Activated naive CD4-positive, alpha-beta T cell treated with Interleukin-2 at 50 U/mL for 16 hours (primary cell): Measurements from ENCODE around the gene ASCL2.
"Not testable (repeated sequence)": the region's sequence is repeated elsewhere in the genome, so short reads cannot be mapped to it uniquely, and the experiment has no call there.

Experiments used
- DNase-seq: peaks from one replicate; pipeline ENCODE4 v3.0.0-alpha.2; 2020

Gene ASCL2

GRCh38 chr11:2259466-2259830 lies 10.9 kb downstream of the ASCL2 start:
- no peak for DNase-seq

DNA sequence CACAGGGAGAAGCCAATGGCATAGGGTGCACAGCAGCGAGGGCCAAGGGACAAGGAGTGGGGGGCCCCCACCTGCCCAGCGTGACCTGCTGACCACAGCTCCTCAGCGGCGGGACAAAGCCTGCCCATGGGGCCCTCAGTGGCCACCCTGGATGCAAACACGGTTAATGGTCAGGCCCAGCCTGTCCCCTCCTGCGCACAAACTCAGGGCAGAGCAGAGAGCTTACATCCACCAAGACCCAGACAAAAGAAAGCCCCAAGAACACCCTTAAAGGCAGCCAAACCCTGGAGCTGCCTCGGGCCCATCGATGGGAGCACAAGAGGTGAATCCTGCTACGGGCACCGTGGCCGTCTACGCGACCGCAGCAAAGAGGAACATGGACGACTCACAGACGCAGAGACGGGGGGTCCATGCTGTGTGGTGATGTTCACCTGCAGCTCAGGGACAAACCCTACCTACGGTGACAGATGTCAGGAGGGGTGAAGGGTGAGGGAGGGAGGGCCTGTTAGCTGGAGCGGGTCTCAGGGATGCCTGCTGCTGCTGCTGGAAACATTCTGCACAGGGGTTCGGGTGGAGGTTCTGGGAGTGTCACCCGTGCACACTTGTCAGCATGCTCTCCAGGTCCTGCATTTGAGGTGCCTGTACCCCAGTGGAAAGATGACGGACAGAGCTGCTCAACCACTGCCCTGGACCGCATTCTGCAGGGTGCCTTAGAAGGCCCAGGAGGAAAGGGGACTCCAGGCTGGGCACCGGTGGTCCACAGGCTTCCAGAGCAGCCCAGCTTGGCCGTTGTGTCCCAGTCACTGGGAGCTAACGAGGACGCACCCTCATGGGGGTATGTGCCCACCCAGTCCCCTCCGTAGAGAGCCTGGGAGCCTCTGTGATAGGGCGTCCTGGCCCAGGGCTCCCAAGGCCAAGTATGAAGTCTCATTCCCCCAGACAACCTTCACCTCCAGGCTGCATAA lies 11.6 kb downstream of the ASCL2 start:
- no peak for DNase-seq

DNA sequence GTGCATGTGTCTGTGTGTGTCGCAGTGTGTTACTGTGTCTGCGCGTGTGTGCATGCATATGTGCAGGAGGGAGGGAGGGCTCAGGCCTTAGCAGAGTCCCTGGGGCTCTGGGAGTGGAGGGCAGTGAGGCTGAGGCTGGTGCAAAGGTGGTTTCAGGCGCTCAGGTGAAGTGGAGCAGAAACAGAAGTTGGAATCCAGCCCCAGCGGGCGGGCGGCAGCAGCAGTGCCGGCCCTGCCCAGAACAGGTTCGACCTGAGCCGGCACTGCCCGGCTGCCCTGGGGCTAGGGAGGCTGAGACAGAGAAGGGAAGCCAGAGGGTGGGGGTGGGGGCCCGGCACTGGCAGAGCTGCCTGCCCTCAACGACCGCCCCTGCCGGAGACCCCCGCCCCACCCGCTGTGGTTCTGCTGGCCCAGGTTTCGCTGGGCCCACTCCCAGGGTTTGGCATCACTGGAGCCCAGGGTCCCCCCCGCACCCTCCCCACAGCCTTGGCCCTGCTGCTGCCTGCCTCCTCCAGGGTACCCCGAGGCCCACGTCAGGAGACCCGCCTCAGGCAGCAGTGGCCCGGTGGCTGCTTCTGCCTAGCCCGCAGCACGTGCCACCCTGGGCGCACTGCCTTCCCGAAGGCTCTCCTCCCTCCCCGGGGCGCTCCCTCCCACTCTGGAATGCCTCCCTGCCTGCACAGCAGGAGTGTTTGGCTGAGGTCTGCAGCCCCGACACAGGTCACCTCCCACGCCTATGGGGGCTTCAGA lies 13.3 kb downstream of the ASCL2 start:
- no peak for DNase-seq

GRCh38 chr11:2256293-2256913 lies 14.0 kb downstream of the ASCL2 start:
- DNase-seq: no peak

GRCh38 chr11:2252018-2252417 lies 18.4 kb downstream of the ASCL2 start:
- DNase-seq: no peak

DNA sequence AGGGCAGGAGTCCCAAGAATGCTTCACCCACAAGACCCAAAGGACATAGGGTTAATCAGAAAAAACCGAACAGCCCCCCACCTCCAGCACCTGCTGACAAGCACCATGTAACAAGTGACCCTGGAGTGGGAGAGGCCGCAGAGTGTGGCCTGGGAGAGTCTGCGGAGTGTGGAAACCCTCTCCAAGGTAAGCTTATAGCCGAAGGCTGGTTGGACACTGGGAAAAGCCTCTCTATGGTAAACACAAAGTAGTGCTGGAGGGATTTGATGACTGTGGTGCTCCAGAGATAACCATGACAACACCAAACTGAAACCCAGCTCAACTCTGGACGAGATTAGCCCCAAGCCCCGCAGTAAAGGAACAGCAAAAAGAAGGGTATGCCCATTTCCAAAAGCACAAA lies 19.2 kb downstream of the ASCL2 start:
- no peak for DNase-seq

DNA sequence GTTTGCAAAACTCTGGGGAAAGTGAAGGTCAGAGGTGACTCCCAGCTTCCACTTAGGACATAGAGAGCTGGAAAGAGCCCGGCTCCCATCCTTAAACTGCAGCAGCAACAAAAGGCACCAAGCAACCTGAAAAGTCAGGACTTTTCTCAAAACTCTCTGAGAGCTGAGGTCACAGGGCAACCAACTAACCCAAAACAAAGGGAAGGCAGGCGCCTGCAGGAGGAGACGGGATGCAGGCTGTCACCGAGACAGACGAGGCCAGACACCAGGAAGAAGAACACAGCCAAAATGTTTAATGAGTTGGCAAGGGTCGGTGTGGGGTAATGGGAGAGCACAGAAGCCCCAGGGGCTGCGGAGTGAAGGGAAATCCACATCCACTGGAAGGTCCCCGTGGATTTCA lies 19.9 kb downstream of the ASCL2 start:
- DNase-seq: no peak

- DNase-seq: no peak
Measured at GRCh38 chr11:2250041-2250440, 20.3 kb downstream of the ASCL2 start.

DNA sequence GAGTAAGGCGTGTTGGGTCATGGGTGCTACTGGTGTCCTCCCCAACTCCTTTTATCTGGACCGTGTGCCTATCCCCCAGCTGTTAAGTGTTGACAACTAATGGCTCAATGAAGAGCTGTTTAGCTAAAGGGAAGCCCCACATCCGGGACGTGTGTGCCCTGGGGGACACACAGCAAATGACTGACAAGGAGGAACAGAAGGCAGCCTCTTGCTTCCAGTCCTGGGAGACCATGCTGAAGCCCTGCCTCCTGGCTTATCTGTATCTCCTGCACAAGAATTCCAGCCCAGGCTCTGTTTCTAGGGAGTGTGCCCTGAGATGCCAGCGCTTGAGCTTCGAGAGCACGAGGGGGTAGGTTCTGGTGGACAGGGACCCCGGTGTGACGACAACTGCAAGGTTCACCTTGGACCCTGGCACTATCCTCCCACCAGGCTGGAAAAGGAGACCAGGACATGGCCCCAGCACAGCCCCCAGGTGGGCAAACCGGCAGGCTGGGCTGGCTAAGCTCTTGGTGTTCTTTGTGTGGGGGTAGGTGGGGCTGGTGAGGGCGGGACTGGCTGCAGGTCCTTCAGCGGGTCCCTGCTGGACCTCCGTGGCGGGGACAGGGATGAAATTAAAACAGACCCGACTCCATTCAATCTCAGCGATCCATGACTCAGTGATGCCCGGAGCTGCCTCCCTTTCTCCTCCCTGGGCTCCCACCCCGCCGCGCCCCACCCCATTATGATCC lies 21.0 kb downstream of the ASCL2 start:
- no peak for DNase-seq

DNA sequence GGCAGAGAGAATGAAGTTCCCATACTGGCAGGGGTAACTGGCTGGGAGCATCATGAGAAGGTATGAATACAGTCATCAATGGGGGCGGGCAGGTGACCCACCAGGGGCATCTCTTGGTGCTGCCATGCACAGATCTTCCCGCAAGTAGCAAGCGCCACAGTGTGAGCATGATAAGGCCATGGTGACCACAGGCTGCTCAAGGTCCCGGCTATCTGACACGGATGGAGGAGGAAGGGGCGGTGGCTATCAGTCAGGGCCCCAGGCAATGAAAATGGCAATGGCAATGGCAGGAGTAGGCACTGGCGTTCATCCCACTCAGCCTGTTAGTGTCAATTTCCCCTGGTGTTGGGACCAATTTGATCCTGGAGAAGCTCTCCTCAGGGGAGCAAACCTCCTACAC lies 21.6 kb downstream of the ASCL2 start:
- DNase-seq: no peak

DNA sequence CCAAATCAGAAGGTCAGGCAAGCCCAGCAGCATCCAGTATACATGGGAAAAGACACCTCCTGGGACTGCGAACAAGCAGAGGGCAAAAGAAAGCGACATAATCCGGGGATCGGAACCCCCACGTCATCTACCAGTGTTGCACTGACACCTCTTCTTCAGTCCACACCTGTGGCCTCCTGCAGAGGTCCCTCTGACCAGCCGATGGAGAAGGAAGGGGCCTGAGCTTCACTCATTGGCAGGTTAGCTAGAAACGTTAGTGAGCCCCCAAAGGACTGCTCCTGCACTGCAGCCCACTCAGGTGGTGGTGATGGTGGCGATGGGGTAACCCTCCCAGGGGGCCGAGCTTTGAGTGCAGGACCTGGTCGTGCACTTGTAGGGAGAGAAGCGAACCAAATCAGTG lies 22.1 kb downstream of the ASCL2 start:
- no peak for DNase-seq

DNA sequence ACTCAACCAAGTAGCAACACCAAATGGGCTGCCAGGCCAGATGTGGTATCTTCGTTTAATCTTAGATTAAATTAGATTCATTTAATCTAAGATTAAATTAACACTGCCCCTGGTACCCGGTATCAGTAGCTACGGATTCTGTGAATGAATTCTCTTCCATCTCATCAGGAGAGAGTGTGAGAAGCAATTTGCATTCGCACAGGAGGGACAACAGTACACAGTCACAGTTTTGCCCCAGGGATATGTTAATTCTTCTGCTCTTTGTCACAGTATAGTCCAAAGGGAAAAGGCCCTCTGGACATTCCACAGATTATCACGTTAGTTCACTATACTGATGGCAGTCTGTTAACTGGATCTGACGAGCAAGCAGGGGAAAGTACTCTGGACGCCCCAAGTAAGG lies 22.9 kb downstream of the ASCL2 start:
- DNase-seq: no peak

DNA sequence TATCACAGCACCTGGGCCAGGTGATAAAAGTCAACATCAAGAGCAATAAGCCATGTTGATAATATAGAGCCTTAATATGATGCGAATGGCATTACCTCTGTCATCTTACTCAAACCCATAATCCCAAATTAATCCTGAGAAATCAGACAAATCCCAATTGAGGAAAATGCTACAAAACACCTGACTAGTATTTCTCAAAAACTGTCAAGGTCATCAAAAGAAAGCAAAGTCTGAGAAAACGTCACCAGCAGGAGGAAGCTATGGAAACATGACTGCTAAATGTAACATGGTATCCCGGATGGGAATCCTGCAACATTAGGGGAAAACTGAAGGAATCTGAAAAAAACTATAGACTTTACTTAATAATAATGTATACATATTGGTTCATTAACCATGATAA lies 29.6 kb downstream of the ASCL2 start:
- no peak for DNase-seq

DNA sequence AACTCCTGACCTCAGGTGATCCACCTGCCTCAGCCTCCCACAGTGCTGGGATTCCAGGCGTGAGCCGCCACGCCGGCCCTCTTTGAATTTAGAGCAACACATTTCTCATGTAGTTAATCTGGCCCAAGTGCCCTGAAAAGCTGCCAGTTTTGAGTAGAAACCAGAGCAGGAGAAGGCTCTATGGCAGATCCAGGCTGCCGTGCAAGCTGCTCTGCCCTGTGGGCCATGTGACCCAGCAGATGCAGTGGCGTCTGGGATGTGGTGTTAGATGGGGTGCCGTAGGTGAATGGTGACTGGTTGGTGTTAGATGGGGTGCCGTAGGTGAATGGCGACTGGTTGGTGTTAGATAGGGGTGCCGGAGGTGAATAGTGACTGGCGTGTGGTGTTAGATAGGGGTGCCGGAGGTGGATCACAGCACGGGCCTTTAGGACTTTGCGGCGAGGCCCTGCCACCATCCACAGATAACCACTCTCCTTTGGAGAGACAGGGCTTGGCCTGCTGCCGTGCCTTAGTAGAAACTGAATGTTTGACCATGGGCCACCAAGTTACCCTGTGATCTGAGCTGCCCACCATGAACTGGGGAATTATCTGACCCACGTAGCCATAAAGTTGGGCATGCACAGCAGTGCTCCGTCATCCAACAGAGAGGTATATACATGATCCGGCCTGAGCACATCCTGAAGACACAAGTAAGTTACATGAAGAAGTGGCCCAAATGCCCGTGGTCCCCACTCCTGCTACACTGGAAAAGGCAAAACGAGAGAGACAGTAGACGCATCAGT lies 32.7 kb downstream of the ASCL2 start:
- no peak for DNase-seq

- DNase-seq: not testable (repeated sequence)
Measured at GRCh38 chr11:2236381-2237134, 33.8 kb downstream of the ASCL2 start.

- DNase-seq: no peak
Measured at GRCh38 chr11:2235588-2236326, 34.6 kb downstream of the ASCL2 start.

DNA sequence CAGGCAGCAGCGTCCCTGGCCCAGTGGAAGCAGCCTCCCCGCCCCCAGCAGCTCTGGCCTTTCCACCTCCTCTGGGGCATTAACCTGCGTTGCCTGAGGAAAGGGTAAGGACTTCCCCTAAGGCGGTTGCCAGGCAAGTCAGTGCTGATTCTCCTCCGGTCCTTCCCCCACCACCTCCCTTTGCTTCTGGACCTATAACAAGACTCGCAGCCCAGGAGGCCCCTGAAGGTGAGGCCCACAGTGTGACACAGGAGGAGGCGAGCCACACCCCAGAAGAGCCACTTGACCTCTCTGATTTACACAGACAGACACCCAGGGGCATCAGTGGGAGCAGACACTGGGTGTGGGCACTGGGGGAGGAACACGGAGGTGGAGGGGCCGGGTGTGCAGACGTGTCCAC lies 35.4 kb downstream of the ASCL2 start:
- no peak for DNase-seq

DNA sequence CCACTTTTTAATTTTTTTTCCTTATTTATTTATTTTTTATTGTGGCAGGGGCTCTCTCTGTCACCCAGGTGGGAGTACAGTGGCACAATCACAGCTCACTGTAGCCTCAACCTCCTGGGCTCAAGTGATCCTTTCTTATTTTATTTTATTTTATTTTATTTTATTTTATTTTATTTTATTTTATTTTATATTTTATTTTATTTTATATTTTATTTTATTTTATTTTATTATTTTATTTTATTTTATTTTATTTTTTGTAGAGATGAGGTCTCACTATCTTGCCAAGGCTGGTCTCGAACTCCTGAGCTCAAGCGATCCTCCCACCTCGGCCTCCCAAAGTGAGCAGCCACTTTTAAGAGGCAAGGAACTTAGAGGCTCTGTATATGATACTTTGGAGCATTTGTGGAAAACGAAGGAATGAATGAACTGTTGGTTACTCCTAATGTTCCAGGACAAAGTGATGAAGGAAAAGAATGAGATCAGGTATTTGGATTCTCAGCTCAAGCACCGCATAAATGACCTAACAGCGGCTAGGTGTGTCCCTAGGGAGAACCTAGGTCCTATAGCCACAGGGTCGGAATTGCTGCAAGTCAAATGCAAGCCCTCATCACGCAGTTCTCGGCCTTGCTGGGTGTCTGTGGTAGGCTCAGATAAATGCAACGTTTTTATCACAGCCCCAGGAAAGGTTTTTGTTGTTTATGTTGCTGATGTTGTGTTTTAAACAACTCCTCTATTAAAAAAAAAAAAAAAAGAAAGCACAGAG lies 36.5 kb downstream of the ASCL2 start:
- DNase-seq: no peak

DNA sequence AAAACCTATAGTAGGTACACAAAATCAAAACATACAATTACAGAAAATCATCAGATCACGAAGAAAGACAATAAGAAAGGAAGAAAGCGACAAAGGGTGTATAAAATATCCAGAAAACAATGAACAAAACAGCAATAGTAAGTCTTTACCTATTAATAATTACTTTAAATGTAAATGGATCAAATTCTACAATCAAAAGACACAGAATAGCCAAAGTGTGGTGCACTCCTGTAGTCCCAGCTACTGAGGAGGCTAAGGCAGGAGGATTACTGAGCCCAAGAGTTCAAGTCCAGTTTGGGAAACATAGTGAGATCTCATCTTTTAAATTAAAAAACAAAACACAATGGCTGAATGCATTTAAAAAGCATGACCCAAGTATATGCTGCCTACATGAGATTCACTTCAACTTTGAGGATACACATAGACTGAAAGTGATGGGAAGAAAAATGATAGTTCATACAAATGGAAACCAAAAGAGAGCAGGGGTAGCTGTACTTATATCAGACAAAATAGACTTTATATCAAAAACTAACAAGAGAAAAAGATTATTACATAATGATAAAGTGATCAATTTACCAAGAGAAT lies 40.6 kb downstream of the ASCL2 start:
- DNase-seq: no peak

GRCh38 chr11:2224254-2224653 lies 46.1 kb downstream of the ASCL2 start:
- DNase-seq: no peak
